GM21619 (cell line): ENCODE results near the gene ARF1.
A peak's percentile ranks its signal among the peaks of the same experiment; 100 is the strongest.

Experiments
- ATAC-seq: cut with Tn5 transposase; IDR thresholded peaks from one replicate; pipeline ENCODE4 v1.9.1; 2021; ENCODE audit not compliant: unreplicated experiment

Gene ARF1

GRCh38 chr1:228070173-228070572 lies 12.3 kb upstream of the ARF1 start:
- ATAC-seq: no peak

GRCh38 chr1:228070851-228071250 lies 11.7 kb upstream of the ARF1 start:
- no peak for ATAC-seq

- no peak for ATAC-seq
Measured at GRCh38 chr1:228071839-228072657, 10.5 kb upstream of the ARF1 start.

GRCh38 chr1:228072658-228073043 lies 9.9 kb upstream of the ARF1 start:
- no peak for ATAC-seq

- no peak for ATAC-seq
Measured at GRCh38 chr1:228073061-228073856, 9.2 kb upstream of the ARF1 start.

- ATAC-seq: no peak
Measured at GRCh38 chr1:228073857-228074545, 8.5 kb upstream of the ARF1 start.

- no peak for ATAC-seq
Measured at GRCh38 chr1:228074954-228075730, 7.4 kb upstream of the ARF1 start.

- no peak for ATAC-seq
Measured at GRCh38 chr1:228075801-228076271, 6.7 kb upstream of the ARF1 start.

- no peak for ATAC-seq
Measured at GRCh38 chr1:228076796-228077430, 5.6 kb upstream of the ARF1 start.

- ATAC-seq: no peak
Measured at GRCh38 chr1:228077565-228078330, 4.8 kb upstream of the ARF1 start.

GRCh38 chr1:228079013-228079412 lies 3.5 kb upstream of the ARF1 start:
- no peak for ATAC-seq

- ATAC-seq: no peak
Measured at GRCh38 chr1:228079601-228080263, 2.8 kb upstream of the ARF1 start.

- ATAC-seq: no peak
Measured at GRCh38 chr1:228081144-228081543, 1.4 kb upstream of the ARF1 start.

GRCh38 chr1:228081578-228082213 lies 812 bp upstream of the ARF1 start:
- ATAC-seq: peak; percentile 8

GRCh38 chr1:228082918-228083870 lies 686 bp downstream of the ARF1 start:
- ATAC-seq: peak; percentile 17

GRCh38 chr1:228083871-228084278 lies 1.4 kb downstream of the ARF1 start:
- no peak for ATAC-seq

GRCh38 chr1:228084325-228084724 lies 1.8 kb downstream of the ARF1 start:
- ATAC-seq: no peak
